Nephron progenitor cell (in vitro differentiated cells): Measurements from ENCODE around the gene CT55.
"Not testable (repeated sequence)": the region's sequence is repeated elsewhere in the genome, so short reads cannot be mapped to it uniquely, and the experiment has no call there.

Experiments
- DNase-seq: peaks from one replicate; pipeline ENCODE4 v3.0.0; 2021
- H3K27ac Mint-ChIP-seq: 2 replicates; pipeline ENCODE4 v1.8.0; 2021; ENCODE audit warnings: mild to moderate bottlenecking, moderate library complexity, mixed read lengths
- H3K27me3 Mint-ChIP-seq: 2 replicates; pipeline ENCODE4 v1.8.0; 2021; ENCODE audit warnings: mild to moderate bottlenecking, low read depth, mixed read lengths; ENCODE audit not compliant: poor library complexity
- H3K36me3 Mint-ChIP-seq: 2 replicates; pipeline ENCODE4 v1.8.0; 2021; ENCODE audit warnings: low read depth, mixed read lengths
- H3K4me1 Mint-ChIP-seq: 2 replicates; pipeline ENCODE4 v1.8.0; 2021; ENCODE audit warnings: mixed read lengths
- H3K4me3 Mint-ChIP-seq: 2 replicates; pipeline ENCODE4 v1.8.0; 2021; ENCODE audit warnings: mild to moderate bottlenecking, moderate library complexity, mixed read lengths
- H3K9me3 Mint-ChIP-seq: 2 replicates; pipeline ENCODE4 v1.8.0; 2021; ENCODE audit warnings: mild to moderate bottlenecking, moderate library complexity, mixed read lengths
- TF ChIP-seq, protein P1 (sequence below): fragments of 200-600 bp; sonication (generic); IDR thresholded peaks from 2 replicates; pipeline ENCODE4 v1.5.0; 2021; ENCODE audit warnings: antibody characterized with exemption

The CT55 gene

DNA sequence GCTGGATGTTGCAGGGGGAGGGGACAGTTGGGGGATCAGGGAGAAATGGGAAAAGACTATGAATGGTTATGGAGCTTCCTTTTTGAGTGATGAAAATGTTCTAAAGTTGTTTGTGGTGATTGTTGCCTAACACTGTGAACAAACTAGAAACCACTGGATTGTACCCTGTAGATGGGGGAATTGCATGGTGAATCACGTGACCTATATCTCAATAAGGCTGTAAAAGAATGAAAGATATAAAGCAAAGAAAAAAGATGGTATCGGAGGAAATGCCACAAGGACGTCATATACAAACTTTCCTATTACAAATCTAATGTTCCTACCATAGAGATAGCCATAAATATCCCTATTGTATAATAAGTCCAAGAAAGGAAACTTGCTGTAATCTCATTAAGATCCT is 20.6 kb upstream of the CT55 start:
- no peak overlapping the region for H3K4me3 Mint-ChIP-seq
- TF ChIP-seq, protein P1, sequence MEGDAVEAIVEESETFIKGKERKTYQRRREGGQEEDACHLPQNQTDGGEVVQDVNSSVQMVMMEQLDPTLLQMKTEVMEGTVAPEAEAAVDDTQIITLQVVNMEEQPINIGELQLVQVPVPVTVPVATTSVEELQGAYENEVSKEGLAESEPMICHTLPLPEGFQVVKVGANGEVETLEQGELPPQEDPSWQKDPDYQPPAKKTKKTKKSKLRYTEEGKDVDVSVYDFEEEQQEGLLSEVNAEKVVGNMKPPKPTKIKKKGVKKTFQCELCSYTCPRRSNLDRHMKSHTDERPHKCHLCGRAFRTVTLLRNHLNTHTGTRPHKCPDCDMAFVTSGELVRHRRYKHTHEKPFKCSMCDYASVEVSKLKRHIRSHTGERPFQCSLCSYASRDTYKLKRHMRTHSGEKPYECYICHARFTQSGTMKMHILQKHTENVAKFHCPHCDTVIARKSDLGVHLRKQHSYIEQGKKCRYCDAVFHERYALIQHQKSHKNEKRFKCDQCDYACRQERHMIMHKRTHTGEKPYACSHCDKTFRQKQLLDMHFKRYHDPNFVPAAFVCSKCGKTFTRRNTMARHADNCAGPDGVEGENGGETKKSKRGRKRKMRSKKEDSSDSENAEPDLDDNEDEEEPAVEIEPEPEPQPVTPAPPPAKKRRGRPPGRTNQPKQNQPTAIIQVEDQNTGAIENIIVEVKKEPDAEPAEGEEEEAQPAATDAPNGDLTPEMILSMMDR, result no peak
- no peak overlapping the region for H3K27ac Mint-ChIP-seq
- no peak for DNase-seq
- H3K27me3 Mint-ChIP-seq, result peaks cover 8% of the 10 kb centered on the region
- H3K9me3 Mint-ChIP-seq, result peaks cover 45% of the 10 kb centered on the region
- H3K36me3 Mint-ChIP-seq, result no peaks in the 10 kb centered on the region
- H3K4me1 Mint-ChIP-seq, result no peaks in the 10 kb centered on the region

DNA sequence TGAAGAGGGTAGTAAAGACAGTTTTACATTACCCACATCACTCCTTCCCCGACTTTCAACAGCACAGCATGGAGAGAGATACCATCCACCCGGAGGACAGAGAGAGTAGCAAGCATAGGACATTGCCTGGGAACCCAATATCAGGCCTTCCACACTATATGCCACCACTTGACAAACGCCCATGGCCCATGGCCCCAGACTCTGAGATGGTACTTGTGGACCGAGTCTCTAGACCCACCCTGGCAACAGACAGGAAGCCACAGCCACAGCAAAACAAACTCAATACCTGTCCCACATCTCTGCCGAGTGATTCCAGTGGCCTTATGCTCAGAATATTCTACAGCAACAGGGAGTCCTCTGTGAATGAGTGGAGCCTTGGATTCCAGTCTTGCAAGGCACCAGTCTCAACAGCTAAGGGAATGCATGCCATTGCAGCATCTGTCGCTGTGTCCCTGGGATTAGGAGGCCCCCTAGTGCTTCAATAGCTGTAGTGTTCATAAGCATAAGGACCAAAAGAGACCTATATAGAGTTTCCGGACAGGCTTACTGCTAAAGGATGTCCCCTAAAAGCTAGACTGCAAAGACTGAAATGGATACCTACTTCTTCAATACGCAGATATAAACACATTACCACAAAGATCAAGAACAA is 14.7 kb upstream of the CT55 start:
- Mint-ChIP-seq H3K27ac (no peak overlapping the region), H3K4me3 (no peak overlapping the region), H3K27me3 (peaks cover 17% of the 10 kb centered on the region), H3K9me3 (peaks cover 23% of the 10 kb centered on the region), H3K4me1 (no peaks in the 10 kb centered on the region), H3K36me3 (no peaks in the 10 kb centered on the region)
- TF ChIP-seq, protein P1, result peak; percentile 47
- peak; percentile 25 for DNase-seq

DNA sequence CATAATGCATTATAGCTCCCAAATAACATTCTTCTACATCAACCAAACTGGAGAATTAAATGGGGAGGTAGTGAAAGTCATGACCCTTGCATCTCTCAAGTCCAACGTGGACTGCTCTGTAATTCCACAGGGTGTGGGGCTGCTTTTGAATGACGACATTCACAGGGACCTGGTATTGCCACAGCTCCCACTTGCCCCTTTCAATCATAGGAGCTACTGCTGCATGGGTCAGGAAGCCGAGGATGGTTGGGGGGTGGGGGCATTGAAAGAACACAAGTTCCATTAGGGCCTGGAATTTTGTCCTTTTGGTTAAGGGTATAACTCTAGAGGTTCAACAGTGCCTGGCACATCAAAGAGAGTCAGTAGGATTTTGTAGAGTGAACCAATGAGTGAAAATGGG is 7.4 kb upstream of the CT55 start:
- no peaks in the 10 kb centered on the region for H3K4me1 Mint-ChIP-seq
- H3K27ac Mint-ChIP-seq, result no peak overlapping the region
- H3K36me3 Mint-ChIP-seq, result no peaks in the 10 kb centered on the region
- TF ChIP-seq, protein P1, result no peak
- peaks cover 45% of the 10 kb centered on the region for H3K9me3 Mint-ChIP-seq
- no peak overlapping the region for H3K4me3 Mint-ChIP-seq
- H3K27me3 Mint-ChIP-seq, result peaks cover 5% of the 10 kb centered on the region
- no peak for DNase-seq

DNA sequence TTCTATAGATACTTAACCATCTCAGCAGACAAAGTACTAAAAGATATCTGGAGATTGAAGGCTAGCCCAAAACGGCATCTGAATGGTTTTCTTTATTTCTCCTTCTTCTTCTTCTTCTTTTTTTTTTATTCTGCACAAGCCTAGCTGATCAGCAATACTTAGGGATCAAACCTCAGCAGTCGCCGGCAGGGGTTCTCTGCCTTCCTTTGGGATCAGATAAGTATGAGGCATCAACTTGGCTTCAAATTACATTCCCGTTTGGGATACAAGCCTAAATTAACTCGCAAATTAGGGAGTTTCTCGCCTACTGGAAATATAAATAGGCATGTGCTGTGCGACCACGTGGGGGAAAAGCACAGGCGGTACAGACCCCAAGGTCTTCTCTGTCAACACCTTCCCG is 730 bp downstream of the CT55 start:
- no peak for DNase-seq
- peaks cover 44% of the 10 kb centered on the region for H3K9me3 Mint-ChIP-seq
- H3K4me1 Mint-ChIP-seq, result no peaks in the 10 kb centered on the region
- H3K4me3 Mint-ChIP-seq, result no peak overlapping the region
- TF ChIP-seq, protein P1, result no peak
- no peak overlapping the region for H3K27ac Mint-ChIP-seq
- H3K27me3 Mint-ChIP-seq, result peaks cover 8% of the 10 kb centered on the region
- no peaks in the 10 kb centered on the region for H3K36me3 Mint-ChIP-seq

DNA sequence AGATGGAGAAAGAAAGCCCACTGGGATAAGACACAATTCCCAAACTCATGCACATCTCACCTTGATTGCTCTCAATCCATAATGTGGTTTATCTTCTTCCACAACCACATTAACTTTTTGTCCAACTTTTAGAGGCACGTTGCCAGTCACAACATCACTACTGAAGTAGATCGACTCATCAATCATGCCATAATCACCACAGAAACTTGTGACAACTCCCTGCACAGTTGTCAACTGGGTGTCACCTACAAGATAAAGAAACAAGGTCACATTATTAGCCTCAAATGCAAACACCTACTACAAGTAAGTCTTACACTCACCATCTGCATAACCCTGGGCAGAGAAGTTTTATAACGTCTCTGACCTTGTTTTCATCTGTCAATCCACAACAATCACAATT is 1.7 kb downstream of the CT55 start:
- not testable (repeated sequence) for H3K36me3 Mint-ChIP-seq, H3K4me1 Mint-ChIP-seq, DNase-seq, H3K27me3 Mint-ChIP-seq, H3K4me3 Mint-ChIP-seq, H3K27ac Mint-ChIP-seq
- H3K9me3 Mint-ChIP-seq, result peaks cover 44% of the 10 kb centered on the region

DNA sequence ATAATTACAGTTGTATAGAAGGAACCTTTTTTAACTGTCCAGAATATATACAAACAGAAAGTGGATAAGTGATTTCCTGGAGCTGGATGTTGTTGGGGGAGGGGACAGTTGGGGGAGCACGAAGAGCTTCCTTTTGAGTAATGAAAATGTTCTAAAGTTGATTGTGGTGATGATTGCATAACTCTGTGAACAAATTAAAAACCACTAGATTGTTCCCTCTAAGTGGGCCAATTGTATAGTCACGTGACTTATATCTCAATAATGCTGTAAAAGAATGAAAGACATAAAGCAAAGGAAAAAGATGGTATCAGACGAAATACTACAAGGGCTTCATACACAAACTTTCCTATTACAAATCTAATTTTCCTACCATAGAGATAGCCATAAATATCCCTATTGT is 2.7 kb downstream of the CT55 start:
- TF ChIP-seq, protein P1, result no peak
- H3K4me3 Mint-ChIP-seq, result no peak overlapping the region
- no peak overlapping the region for H3K27ac Mint-ChIP-seq
- no peaks in the 10 kb centered on the region for H3K36me3 Mint-ChIP-seq
- no peak for DNase-seq
- peaks cover 8% of the 10 kb centered on the region for H3K27me3 Mint-ChIP-seq
- peaks cover 36% of the 10 kb centered on the region for H3K9me3 Mint-ChIP-seq
- H3K4me1 Mint-ChIP-seq, result no peaks in the 10 kb centered on the region

DNA sequence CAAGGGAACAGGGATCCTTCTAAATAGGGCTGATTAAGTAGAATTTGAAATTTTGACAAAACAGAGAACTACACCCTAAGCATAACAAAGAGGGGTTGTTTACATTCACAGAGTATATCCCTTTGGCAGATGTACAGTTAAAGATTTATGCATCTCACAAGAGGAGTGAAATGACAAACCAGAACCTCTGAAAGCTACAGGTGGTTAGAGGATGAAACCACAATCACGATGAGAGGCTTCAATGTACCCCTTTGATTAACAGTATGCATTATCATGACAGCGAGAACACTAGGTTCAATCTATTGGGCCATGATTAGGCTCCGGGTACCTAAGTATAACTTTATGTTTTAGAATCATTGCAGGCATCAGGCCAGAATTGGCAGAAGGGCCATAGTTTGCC is 16.5 kb downstream of the CT55 start:
- H3K27ac Mint-ChIP-seq, H3K9me3 Mint-ChIP-seq, DNase-seq, H3K27me3 Mint-ChIP-seq, H3K4me1 Mint-ChIP-seq, H3K36me3 Mint-ChIP-seq, H3K4me3 Mint-ChIP-seq: not testable (repeated sequence)

DNA sequence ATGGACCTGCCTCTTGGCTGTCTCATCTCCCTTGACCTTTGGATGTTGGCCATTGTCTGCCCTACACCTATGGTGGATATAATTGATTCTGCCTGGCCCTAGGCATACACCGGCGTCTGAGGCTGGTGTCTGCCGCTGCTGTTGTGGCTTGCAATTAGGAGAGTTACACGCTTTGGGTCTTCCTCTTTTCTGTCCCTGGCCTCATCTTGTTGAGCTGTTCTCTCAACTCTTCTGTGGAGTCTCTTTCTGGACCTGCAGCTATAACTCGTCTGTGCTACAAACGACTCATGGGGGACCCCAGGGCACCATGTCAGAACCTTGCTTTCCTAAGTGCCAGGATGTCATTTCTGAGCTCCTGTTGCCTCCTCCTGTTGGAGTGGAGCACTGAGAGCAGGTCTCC is 45.1 kb downstream of the CT55 start:
- not testable (repeated sequence) for DNase-seq, H3K36me3 Mint-ChIP-seq, H3K4me3 Mint-ChIP-seq, H3K4me1 Mint-ChIP-seq, H3K9me3 Mint-ChIP-seq, H3K27me3 Mint-ChIP-seq, H3K27ac Mint-ChIP-seq

DNA sequence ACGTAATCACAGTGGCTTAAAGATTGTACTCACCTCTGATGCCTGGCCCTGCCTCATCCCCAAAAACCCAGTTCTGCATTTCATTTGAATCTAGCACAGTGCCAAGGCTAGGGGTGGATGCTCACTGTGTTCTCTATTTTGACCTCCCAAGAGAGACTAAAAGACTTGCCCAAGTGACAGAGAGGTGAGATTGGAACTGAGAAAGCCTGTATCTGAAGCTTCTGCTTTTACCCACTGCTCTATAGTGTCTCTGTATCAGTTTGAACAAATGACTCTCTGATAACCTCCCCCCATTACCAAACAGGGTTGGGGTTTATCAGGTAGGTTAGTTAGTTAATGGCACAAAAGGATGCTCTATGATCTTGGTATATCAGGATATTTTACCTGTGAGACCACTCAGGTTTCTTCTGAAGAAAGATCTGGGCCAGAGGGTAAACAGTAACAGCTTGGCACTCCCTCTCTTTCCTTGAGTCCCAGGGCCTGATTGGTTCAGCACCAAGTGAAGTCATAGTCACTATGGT is 51.1 kb downstream of the CT55 start, which contains the start of gene ETDB:
TSS of gene ETDB (minus strand) at position 471 of the 521 bp plus-strand sequence. CDS start 1,265 bp downstream, outside the sequence.
- not testable (repeated sequence) for H3K9me3 Mint-ChIP-seq, H3K4me1 Mint-ChIP-seq, H3K36me3 Mint-ChIP-seq, H3K4me3 Mint-ChIP-seq, H3K27ac Mint-ChIP-seq, DNase-seq, H3K27me3 Mint-ChIP-seq

DNA sequence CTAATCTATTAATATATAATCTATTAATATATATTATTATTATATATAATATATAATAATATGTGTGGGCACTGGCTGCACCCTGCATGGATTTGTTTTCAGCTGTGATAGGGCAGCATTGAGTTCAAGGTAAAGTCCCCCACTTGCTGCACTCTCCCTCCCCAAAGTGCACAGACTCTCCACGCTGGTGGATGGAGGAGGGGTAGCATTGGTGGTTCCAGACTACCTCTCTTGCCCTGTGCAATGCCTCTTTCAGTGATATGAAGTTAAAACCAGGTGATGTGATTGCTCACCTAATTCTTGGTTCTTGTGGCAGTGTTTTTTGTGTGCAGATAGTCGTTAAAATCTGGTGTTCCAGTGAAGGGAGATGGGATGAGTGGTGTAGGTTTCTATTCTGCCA is 55.1 kb downstream of the CT55 start:
- not testable (repeated sequence) for H3K36me3 Mint-ChIP-seq, DNase-seq, H3K4me3 Mint-ChIP-seq, H3K27ac Mint-ChIP-seq, H3K4me1 Mint-ChIP-seq, H3K27me3 Mint-ChIP-seq
- H3K9me3 Mint-ChIP-seq, result peaks cover 19% of the 10 kb centered on the region
